Measurements from ENCODE around the gene MED13L. TPM values are rescaled to one million over a fixed set of nuclear protein-coding genes. Genes with fewer than 3 reads are reported as not detected.

Gene MED13L
- total RNA-seq, 3 donors from 2014 or later: 248 to 387 (median 279) TPM

DNA sequence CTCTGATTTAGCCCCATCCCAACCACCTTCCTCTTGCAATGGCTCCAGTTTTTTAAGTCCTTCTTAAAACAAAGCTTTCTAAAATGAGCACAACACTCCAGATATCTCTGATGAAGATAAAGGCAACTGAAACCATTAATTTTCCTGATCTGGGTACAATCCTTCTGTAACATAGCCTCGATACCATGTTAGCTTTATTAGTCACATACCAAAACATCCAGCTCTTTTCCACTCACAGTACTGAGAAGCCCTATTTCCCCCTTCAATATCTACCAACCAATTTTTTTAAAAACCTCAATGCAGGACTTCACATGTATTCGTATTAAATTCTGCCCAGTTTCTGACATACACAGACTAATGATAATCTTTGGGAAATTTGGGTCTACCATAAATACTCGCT, 105.9 kb downstream of the MED13L start:
- intact Hi-C loops (cut with DNase I; ENCODE audit: low total_unique reads): no loop called here
- peaks cover 0 to 5% of the 10 kb centered on the region in 2 donors for H3K4me1 ChIP-seq

DNA sequence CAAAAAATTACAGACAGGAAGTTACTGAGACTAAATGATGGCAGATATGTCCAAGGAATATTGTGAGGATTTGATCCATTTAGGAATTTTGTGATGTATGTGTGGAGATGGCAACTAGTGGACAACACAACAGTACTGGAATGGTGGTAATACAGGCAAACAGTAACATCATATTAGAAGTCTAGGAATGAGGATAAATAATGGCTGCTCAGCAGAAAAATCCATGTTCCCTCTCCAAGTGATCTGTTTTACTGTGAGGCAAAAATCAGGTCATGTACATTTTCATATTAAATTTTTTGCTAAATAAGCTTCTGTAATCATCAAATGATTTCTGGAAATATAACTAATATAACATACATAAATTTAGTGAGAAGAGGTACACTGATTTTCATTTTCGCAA, 108.4 kb downstream of the MED13L start:
- Histone ChIP-seq H3K4me1 (peaks cover 0 to 15% of the 10 kb centered on the region in 2 donors), H3K36me3 (no peaks in the 10 kb centered on the region), H3K27ac (no peak overlapping the region), H3K9me3 (no peaks in the 10 kb centered on the region), H3K4me3 (no peak overlapping the region), H3K27me3 (no peaks in the 10 kb centered on the region)
- intact Hi-C loops (cut with DNase I; ENCODE audit: low total_unique reads): no loop called here
- TF ChIP-seq POLR2AphosphoS5 (IDR thresholded peaks at IDR 0.05) (no peak), POLR2A (IDR thresholded peaks at IDR 0.05) (no peak)
- TF ChIP-seq, protein P1, sequence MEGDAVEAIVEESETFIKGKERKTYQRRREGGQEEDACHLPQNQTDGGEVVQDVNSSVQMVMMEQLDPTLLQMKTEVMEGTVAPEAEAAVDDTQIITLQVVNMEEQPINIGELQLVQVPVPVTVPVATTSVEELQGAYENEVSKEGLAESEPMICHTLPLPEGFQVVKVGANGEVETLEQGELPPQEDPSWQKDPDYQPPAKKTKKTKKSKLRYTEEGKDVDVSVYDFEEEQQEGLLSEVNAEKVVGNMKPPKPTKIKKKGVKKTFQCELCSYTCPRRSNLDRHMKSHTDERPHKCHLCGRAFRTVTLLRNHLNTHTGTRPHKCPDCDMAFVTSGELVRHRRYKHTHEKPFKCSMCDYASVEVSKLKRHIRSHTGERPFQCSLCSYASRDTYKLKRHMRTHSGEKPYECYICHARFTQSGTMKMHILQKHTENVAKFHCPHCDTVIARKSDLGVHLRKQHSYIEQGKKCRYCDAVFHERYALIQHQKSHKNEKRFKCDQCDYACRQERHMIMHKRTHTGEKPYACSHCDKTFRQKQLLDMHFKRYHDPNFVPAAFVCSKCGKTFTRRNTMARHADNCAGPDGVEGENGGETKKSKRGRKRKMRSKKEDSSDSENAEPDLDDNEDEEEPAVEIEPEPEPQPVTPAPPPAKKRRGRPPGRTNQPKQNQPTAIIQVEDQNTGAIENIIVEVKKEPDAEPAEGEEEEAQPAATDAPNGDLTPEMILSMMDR (IDR thresholded peaks at IDR 0.05): no peak
- no peak for DNase-seq (ENCODE audit: low spot score in 2 of 2)

More for the DNA sequence above, 105.9 kb downstream of the MED13L start:
- H3K9me3 ChIP-seq: no peaks in the 10 kb centered on the region
- H3K36me3 ChIP-seq: no peaks in the 10 kb centered on the region
- H3K4me3 ChIP-seq: no peak overlapping the region
- no peak for DNase-seq (ENCODE audit: low spot score in 2 of 2)
- no peak overlapping the region for H3K27ac ChIP-seq
- H3K27me3 ChIP-seq: no peaks in the 10 kb centered on the region
- no peak for TF ChIP-seq POLR2AphosphoS5 (IDR thresholded peaks at IDR 0.05)
- TF ChIP-seq POLR2A (IDR thresholded peaks at IDR 0.05): no peak
- TF ChIP-seq, protein P1 (IDR thresholded peaks at IDR 0.05): no peak

DNA sequence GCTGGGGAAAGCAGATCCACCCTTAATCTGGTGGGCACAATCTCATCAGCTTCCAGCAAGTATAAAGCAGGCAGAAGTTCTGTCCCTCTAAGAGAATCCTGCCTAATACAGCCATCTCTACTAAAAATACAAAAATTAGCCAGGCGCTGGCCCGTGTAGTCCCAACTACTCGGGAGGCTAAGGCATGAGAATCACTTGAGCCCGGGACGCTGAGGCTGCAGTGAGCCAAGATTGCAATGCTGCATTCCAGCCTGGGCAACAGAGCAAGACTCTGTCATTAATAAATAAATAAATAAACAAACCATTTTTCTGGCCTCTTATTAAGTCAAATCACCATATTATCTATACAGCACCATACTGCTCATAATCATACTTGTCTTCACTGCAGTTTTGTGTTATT, 111.2 kb downstream of the MED13L start:
- TF ChIP-seq POLR2A (IDR thresholded peaks at IDR 0.05) (no peak), POLR2AphosphoS5 (IDR thresholded peaks at IDR 0.05) (no peak)
- TF ChIP-seq, protein P1 (IDR thresholded peaks at IDR 0.05): no peak
- Histone ChIP-seq H3K9me3 (no peaks in the 10 kb centered on the region), H3K36me3 (no peaks in the 10 kb centered on the region), H3K27ac (no peak overlapping the region), H3K4me3 (no peak overlapping the region), H3K27me3 (no peaks in the 10 kb centered on the region), H3K4me1 (peaks cover 0 to 10% of the 10 kb centered on the region in 2 donors)
- intact Hi-C loops (cut with DNase I; ENCODE audit: low total_unique reads): no loop called here
- DNase-seq (ENCODE audit: low spot score in 2 of 2): no peak

DNA sequence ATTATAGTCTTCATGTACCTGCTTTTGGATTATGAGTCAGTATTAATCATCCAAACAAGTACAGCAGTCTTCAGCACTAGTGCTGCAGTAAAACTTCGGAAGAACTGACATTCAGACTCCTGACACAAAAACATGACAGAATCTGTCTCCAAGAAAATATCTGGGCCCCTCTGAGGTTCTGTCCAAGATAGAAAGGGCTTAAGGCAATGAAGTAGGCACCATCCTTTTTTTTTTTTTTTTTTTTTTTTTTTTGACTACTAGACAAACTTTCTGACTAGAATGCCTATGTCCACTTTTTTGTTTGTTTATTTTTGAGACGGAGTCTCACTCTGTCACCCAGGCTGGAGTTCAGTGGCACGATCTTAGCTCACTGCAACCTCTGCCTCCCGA, 112.5 kb downstream of the MED13L start:
- intact Hi-C loops (cut with DNase I; ENCODE audit: low total_unique reads): no loop called here
- Histone ChIP-seq H3K4me3 (no peak overlapping the region), H3K27ac (peak overlapping the region in 1 of 2 donors; percentile 5), H3K4me1 (peaks cover 0 to 10% of the 10 kb centered on the region in 2 donors), H3K9me3 (no peaks in the 10 kb centered on the region), H3K36me3 (no peaks in the 10 kb centered on the region), H3K27me3 (no peaks in the 10 kb centered on the region)
- TF ChIP-seq POLR2AphosphoS5 (IDR thresholded peaks at IDR 0.05) (no peak), POLR2A (IDR thresholded peaks at IDR 0.05) (no peak)
- TF ChIP-seq, protein P1 (IDR thresholded peaks at IDR 0.05): no peak
- DNase-seq (ENCODE audit: low spot score in 2 of 2): no peak

DNA sequence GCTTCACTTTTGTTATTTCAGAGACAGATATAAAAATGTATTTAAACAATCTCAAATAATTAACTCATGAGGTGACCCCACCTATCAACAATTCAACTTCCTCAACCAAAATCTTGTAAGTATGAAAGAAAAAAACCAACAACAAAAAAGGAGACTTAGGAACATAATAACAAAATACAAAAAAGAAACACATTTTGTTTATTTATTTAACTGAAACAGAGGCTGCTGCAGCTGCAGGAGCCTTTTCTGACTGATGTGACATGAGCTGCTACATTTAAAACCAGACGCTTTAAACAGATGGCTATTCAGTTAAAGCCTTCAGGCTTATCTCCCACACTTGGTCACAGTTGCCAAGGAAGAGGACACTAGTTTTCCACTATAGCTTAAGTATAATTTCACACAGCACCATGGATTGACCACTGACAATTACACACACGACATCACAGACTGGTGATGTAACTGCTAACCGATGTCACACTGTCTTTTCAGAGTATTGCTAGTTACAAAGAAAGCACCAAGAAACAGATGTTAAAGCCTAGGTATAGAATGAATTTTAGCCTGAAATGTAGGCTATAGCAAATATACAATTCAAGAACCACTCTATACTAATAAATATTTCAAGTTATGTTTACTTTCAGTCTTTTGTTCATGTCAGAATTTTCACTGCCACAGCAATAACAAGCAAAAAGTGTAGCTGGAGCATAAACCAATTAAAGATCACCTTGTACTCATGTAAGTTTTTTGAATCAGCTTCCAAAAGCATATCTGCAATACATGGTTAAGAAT, 113.0 kb downstream of the MED13L start:
- TF ChIP-seq, protein P1 (IDR thresholded peaks at IDR 0.05): no peak
- TF ChIP-seq POLR2AphosphoS5 (IDR thresholded peaks at IDR 0.05): no peak
- no peak for TF ChIP-seq POLR2A (IDR thresholded peaks at IDR 0.05)
- peaks cover 0 to 10% of the 10 kb centered on the region in 2 donors for H3K4me1 ChIP-seq

More for the DNA sequence above, 113.0 kb downstream of the MED13L start:
- DNase-seq (ENCODE audit: low spot score in 2 of 2): no peak
- Histone ChIP-seq H3K27ac (peak overlapping the region in 1 of 2 donors; percentile 5), H3K4me3 (no peak overlapping the region), H3K27me3 (no peaks in the 10 kb centered on the region), H3K36me3 (no peaks in the 10 kb centered on the region), H3K9me3 (no peaks in the 10 kb centered on the region)
- intact Hi-C loops (cut with DNase I; ENCODE audit: low total_unique reads): no loop called here

Data from breast epithelium (tissue), 4 donors.